HG03196 (cell line): ENCODE data around the gene HYLS1.

ENCODE experiments used
- ATAC-seq: cut with Tn5 transposase; IDR thresholded peaks from one replicate; pipeline ENCODE4 v1.9.1; 2021; ENCODE audit not compliant: unreplicated experiment

Gene HYLS1

GRCh38 chr11:125948278-125949051, 61.0 kb downstream of the HYLS1 start:
- no peak for ATAC-seq

- ATAC-seq, result no peak
Measured at GRCh38 chr11:125949271-125950177, 62.1 kb downstream of the HYLS1 start.

GRCh38 chr11:125950178-125950490, 62.7 kb downstream of the HYLS1 start:
- ATAC-seq, result no peak
